HG03108 (cell line): ENCODE data around the gene MC1R.

Experiments used
- ATAC-seq: cut with Tn5 transposase; IDR thresholded peaks from one replicate; pipeline ENCODE4 v1.9.1; 2021; ENCODE audit warnings: moderate library complexity; ENCODE audit not compliant: unreplicated experiment

Gene MC1R

GRCh38 chr16:89895482-89896250 lies 23.0 kb upstream of the MC1R start:
- no peak for ATAC-seq

- no peak for ATAC-seq
These were observed 21.5 kb upstream of the MC1R start for GRCh38 chr16:89897204-89897603.

- no peak for ATAC-seq
These were observed 20.3 kb upstream of the MC1R start for GRCh38 chr16:89898201-89898967.

- no peak for ATAC-seq
These were observed 18.7 kb upstream of the MC1R start for GRCh38 chr16:89899879-89900481.

GRCh38 chr16:89900885-89901284 lies 17.8 kb upstream of the MC1R start:
- ATAC-seq = no peak

- ATAC-seq = no peak
These were observed 15.7 kb upstream of the MC1R start for GRCh38 chr16:89902980-89903379.

- ATAC-seq = no peak
These were observed 14.7 kb upstream of the MC1R start for GRCh38 chr16:89903908-89904515.

GRCh38 chr16:89904606-89905510 lies 13.8 kb upstream of the MC1R start:
- no peak for ATAC-seq

GRCh38 chr16:89905511-89906139 lies 13.0 kb upstream of the MC1R start:
- no peak for ATAC-seq

- no peak for ATAC-seq
These were observed 12.3 kb upstream of the MC1R start for GRCh38 chr16:89906140-89907025.

- ATAC-seq = no peak
These were observed 11.4 kb upstream of the MC1R start for GRCh38 chr16:89907055-89907814.

- no peak for ATAC-seq
These were observed 10.4 kb upstream of the MC1R start for GRCh38 chr16:89908236-89908635.

- ATAC-seq = no peak
These were observed 8.6 kb upstream of the MC1R start for GRCh38 chr16:89909777-89910716.

GRCh38 chr16:89910717-89911354 lies 7.8 kb upstream of the MC1R start:
- no peak for ATAC-seq

GRCh38 chr16:89911375-89911774 lies 7.3 kb upstream of the MC1R start:
- no peak for ATAC-seq

GRCh38 chr16:89912143-89912542 lies 6.5 kb upstream of the MC1R start:
- ATAC-seq = no peak

- no peak for ATAC-seq
These were observed 6.0 kb upstream of the MC1R start for GRCh38 chr16:89912627-89913026.
